HFF-Myc (cell line): Measurements from ENCODE around the gene FCN3.

Experiments used
- DNase-seq: peaks from one replicate; pipeline ENCODE4 v3.0.0-alpha.2; 2011; ENCODE audit warnings: low read depth; ENCODE audit errors: extremely low read depth
- H3K4me3 ChIP-seq: replicated peaks from 2 replicates; pipeline ENCODE4 v1.5.1; 2011; ENCODE audit warnings: low read depth, mild to moderate bottlenecking, control low read depth, low read length
- CTCF ChIP-seq: IDR thresholded peaks from 2 replicates; pipeline ENCODE4 v1.5.1; 2012; ENCODE audit warnings: mild to moderate bottlenecking, low read depth, low read length, control low read depth; ENCODE audit errors: missing control alignments

Gene FCN3

GRCh38 chr1:27350663-27351540 lies 23.7 kb downstream of the FCN3 start:
- no peak for DNase-seq
- H3K4me3 ChIP-seq = no peak overlapping the region
- TF ChIP-seq CTCF = no peak

- peak overlapping the region; percentile 33 for H3K4me3 ChIP-seq
Measured at GRCh38 chr1:27349784-27350662, 24.6 kb downstream of the FCN3 start.

GRCh38 chr1:27348861-27349783 lies 25.5 kb downstream of the FCN3 start:
- DNase-seq = no peak
- no peak for TF ChIP-seq CTCF
- peak overlapping the region; percentile 33 for H3K4me3 ChIP-seq

More at GRCh38 chr1:27349784-27350662, 24.6 kb downstream of the FCN3 start:
- no peak for DNase-seq
- no peak for TF ChIP-seq CTCF

GRCh38 chr1:27346991-27347624 lies 27.5 kb downstream of the FCN3 start:
- DNase-seq = no peak
- H3K4me3 ChIP-seq = no peak overlapping the region
- no peak for TF ChIP-seq CTCF

- DNase-seq = no peak
- TF ChIP-seq CTCF = no peak
- H3K4me3 ChIP-seq = no peak overlapping the region
Measured at GRCh38 chr1:27346357-27346756, 28.3 kb downstream of the FCN3 start.

- DNase-seq = no peak
- no peak for TF ChIP-seq CTCF
- no peak overlapping the region for H3K4me3 ChIP-seq
Measured at GRCh38 chr1:27345272-27345671, 29.4 kb downstream of the FCN3 start.
